GM13977 (cell line): ENCODE measurements around the gene KLHL29.
"Not testable (repeated sequence)": the region's sequence is repeated elsewhere in the genome, so short reads cannot be mapped to it uniquely, and the experiment has no call there.

Source experiments
- DNase-seq: peaks from one replicate; pipeline ENCODE4 v3.0.0; 2012; ENCODE audit warnings: low spot score
- CTCF ChIP-seq: IDR thresholded peaks from 2 replicates; pipeline ENCODE4 v1.5.1; 2012; ENCODE audit warnings: mild to moderate bottlenecking, control low read depth; ENCODE audit not compliant: insufficient read depth; ENCODE audit errors: extremely low read depth, missing control alignments
- in situ Hi-C: fragments of 300-500 bp; cut with MboI; formaldehyde crosslinking; loops from one replicate; pipeline ENCODE4 v1.12.0; 2022; ENCODE audit warnings: low sequenced_read_pairs, low pct_unique_long_range_greater_than_20kb, mixed read lengths, inconsistent platforms; ENCODE audit not compliant: unreplicated experiment

Gene KLHL29

GRCh38 chr2:23390152-23390551, 5.2 kb downstream of the KLHL29 start:
- no peak for DNase-seq
- no peak for TF ChIP-seq CTCF
- in situ Hi-C loops = no loop called here

DNA sequence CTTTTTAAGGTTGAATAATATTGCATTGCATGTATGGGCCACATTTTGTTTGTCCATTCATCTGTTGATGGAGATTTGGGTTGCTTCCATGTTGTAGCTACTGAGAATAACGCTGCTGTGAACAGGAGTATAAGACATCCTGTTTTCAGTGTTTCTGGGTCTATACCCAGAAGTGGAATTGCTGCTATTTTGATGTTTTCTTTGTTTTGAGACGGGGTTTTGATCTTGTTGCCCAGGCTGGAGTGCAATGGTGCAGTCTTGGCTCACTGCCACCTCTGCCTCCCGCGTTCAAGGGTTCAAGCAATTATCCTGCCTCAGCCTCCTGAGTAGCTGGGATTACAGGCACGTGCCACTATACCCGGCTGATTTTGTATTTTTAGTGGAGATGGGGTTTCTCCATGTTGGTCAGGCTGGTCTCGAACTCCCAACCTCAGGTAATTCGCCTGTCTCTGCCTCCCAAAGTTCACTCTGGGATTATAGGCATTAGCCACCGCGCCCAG, 6.3 kb downstream of the KLHL29 start:
- DNase-seq, in situ Hi-C loops: not testable (repeated sequence)

DNA sequence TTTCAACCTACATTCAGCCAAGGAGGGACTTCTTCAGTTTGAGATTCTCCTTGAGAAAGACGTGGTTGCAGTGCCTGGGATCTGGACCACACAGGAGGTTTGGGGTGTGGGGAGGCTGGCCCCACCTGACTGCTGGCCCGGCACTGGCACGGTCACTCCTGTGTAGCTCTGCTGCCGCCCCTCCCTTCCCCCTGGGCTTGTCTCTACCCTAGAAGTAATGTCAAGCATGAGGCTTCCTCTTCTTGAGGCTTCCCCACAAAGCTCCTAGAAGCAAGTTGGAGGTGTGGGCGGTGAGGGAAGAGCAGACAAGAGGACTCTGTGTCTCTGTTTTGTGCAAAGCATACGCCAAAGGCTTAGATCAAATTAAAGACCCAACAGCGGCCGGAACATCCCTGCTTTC, 8.7 kb downstream of the KLHL29 start:
- TF ChIP-seq CTCF = no peak
- in situ Hi-C loops = no loop called here
- no peak for DNase-seq

DNA sequence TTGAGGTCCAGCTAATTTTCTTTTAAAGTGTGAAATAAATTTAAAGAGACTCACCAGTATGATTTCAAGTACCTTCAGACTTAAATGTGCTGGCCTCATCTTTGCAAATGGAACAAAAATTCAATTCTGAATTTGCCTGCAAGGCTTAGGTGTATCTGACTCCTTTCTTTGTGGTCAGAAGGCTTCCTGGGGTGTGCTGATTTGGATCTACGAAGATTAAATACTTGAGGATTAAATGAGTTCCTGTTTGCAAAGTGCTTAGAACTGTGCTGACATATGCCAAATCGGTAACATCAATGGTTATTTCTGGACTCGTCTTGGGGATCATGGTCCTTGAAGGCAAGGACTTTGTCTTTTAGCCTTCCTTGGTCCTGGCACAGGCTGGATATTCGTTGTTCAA, 9.7 kb downstream of the KLHL29 start:
- DNase-seq = no peak
- TF ChIP-seq CTCF = no peak
- in situ Hi-C loops = no loop called here

- TF ChIP-seq CTCF = no peak
- in situ Hi-C loops = no loop called here
- DNase-seq = no peak
Observed at GRCh38 chr2:23397478-23397877, 12.5 kb downstream of the KLHL29 start.

- peak; percentile 58 for DNase-seq
- in situ Hi-C loops = no loop called here
- TF ChIP-seq CTCF = peak; percentile 36
Observed at GRCh38 chr2:23399674-23400261, 14.8 kb downstream of the KLHL29 start.

DNA sequence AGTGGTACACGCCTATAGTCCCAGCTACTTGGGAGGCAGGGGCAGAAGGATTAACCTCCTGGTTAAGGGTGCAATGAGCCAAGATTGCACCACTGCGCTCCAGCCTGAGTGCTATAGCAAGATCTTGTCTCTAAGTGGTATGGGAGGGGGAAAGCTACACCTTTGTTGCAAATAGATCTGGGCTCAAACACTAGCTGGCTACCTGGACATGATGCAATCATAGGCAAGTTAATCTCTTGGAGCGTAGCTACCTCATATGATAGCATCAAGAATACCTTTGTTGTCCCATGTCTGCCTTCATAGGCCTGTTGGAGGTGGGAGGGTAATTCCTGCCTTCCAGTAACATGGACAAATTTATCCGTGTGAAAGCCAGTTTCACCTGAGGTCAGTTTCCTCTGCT, 15.7 kb downstream of the KLHL29 start:
- no peak for TF ChIP-seq CTCF
- no peak for DNase-seq
- in situ Hi-C loops = no loop called here
